Suppressor macrophage (primary cell): ENCODE results near the gene SPAG5.

ENCODE experiments used
- DNase-seq, 4 experiments: peaks; one replicate each; pipeline ENCODE4 v3.0.0-alpha.2; 2020 to 2022

SPAG5 gene

GRCh38 chr17:28573521-28573920 lies 25.3 kb downstream of the SPAG5 start:
- no peak for DNase-seq

GRCh38 chr17:28573040-28573380 lies 25.8 kb downstream of the SPAG5 start:
- DNase-seq: no peak

GRCh38 chr17:28572259-28573039 lies 26.4 kb downstream of the SPAG5 start:
- no peak for DNase-seq

GRCh38 chr17:28571361-28572122 lies 27.3 kb downstream of the SPAG5 start, which contains the start of gene PIGS:
TSS of gene PIGS (minus strand) at chr17:28571524. CDS start at chr17:28571496, 28 bp downstream.
- peak; percentile 95 to 98 (median 96) for DNase-seq

GRCh38 chr17:28570716-28571360 lies 28.0 kb downstream of the SPAG5 start:
- DNase-seq: peak in 3 of 4 experiments; percentile 27 to 42 (median 31)

- DNase-seq: no peak
Observed at GRCh38 chr17:28569446-28569845, 29.4 kb downstream of the SPAG5 start.

DNA sequence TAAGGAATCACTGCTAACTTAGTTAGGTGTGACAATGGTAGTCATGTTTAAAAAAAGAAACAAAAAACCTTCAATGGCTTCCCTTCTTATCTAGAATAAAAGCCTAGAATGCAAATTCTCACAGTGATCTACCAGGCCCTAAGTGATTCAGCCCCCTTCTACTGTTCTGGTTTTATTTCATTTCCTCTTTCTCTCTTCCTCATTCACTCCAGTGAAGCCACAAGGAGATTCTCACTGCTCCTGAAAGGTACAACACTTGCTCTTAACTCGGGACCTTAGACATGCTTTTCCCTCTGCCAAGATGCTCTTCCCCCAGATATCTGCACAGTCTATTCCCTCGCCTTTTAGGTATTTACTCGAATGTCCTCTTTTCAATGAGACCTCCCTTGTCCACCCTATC lies 31.2 kb downstream of the SPAG5 start:
- peak; percentile 38 to 75 (median 57) for DNase-seq

DNA sequence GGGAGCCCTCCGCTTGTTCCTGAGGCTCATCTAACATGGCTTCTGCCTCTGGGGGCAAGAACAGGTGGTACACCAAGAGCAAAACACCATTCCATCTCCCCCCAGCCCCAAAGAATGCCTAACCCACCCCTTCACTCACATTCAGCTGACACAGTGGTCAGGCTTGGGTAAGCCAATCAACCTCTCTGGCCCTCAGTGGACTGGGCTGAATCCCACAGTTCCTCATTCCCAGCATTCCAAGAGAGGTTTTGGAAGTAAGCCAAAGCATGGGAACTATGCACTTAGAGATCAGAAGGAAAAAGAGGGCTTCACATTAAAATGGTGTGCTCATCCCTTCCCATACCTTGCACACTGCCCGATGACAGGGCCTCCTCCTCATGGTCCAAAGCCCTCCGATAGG lies 35.4 kb downstream of the SPAG5 start:
- no peak for DNase-seq

- no peak for DNase-seq
Observed at GRCh38 chr17:28555022-28555421, 43.8 kb downstream of the SPAG5 start.

GRCh38 chr17:28554565-28554964 lies 44.3 kb downstream of the SPAG5 start:
- DNase-seq: peak in 2 of 4 experiments; percentile 16 to 31

GRCh38 chr17:28553000-28553505 lies 45.8 kb downstream of the SPAG5 start:
- no peak for DNase-seq

- DNase-seq: peak; percentile 80 to 95 (median 88)
Observed at GRCh38 chr17:28552176-28552999, 46.4 kb downstream of the SPAG5 start, which contains the start of gene UNC119. TSS of gene UNC119 (minus strand) at chr17:28552624. CDS start at chr17:28552557, 67 bp downstream.

DNA sequence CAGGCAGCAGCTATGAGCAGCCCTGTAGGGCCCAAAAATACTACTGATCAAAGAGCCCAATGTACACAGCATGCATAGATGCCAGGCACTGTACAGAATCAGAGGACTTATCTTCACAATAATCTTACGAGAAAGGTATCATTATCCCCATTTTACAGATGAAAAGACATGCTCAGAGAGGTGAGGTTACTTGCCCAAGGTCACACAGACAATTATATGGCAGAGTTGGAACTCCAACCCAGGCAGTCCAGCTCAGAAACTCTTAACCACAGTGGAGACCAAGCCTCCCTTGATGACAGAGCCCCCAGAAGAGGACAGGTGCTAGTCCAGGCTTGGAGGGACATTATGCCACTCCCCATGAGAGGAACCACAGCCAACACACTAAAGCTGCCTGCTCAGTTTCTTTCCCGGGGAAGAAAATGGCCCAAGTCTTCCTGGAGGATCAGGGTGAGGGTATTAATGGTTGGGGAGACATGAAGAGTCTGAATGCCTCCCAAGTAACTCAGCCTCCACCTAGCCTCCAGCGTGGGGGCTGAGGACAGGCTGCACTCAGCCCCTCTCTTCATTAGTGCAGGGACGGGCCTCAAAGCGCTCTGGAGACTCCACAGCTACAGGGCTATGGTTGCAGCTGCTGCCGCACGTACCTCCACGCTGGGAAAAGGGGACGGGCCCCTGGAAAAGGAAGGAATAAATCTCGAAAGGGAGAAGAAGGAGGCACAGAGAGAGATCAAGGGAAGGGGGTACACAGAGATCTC lies 47.2 kb downstream of the SPAG5 start:
- DNase-seq: peak in 2 of 4 experiments; percentile 19 to 20

- no peak for DNase-seq
Observed at GRCh38 chr17:28550858-28551257, 48.0 kb downstream of the SPAG5 start.

DNA sequence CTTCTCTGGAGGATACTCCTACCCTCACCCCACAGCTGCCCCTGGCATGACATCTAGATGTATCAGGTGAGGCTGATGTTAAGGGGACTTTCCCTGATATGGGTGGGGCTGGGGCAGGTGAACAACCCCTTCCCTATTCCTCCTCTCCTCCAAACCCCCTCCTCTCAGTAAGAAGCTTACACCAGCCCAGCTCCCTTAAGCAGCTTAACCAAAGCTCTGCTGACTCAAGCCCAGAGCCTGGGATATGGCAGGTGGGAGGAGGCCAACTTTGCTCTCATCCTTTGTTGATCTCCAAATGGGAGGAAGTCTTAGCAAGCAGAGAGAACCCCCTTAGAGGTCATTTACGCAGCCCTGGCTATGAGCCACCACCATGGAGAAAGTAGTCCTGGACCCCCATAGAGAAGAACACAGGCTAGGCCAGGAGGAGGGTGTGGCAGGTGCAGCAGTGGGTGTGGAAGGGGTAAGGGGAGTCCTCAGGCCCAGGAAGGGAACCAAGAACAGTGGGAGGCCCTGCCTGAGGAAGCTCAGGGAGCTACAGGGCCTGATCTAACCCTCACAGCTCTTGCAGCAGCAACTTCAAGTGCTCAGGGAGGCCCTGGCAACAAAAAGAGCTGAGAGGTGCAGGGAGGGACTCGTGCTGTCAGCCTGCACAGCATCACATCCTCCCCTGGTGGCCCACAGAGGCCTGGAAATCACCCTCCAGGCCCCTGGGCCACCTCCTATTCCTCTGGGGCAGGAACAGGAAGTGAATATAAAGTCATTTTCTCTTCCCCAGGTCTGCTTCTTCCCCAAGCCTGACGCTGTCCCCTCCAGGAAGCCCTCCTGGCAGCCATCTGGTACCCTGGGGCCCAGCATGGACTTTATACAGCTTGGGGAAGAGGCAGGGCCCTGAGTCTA lies 49.3 kb downstream of the SPAG5 start:
- peak; percentile 67 to 86 (median 80) for DNase-seq

DNA sequence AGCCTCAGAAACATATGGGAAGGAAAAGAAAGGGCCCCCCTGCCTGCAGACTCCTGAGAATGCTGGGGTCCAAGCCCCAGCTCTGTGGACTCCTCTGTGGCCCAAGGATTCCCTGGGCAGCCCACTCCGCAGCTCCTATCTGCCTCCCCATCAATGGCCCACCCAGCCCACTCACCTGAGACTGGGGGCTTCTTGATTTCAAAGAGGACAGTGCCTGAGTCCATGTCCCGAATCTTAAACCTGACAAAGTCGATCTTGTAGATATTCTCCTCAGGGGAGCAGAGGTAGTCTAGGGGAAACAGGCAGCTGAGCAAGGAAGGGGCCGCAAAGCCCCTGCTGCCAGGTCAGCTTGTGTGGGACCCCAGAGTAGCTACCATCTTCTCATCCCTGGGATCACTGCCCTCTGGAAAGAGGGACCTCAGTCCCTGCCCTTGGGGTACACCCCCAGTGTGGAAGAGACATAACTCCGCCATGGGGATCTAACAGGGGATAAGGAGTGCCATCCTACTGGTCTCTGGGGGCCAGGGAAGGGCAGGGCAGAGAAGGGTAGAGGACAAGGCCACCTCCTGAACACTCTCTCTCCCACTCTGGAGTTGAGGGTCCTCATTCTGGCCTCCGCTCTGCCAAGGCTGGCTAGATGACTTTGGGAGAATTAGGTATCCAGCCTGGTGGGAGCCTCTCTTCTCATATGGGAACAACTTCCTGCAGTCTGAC lies 50.3 kb downstream of the SPAG5 start:
- DNase-seq: no peak

DNA sequence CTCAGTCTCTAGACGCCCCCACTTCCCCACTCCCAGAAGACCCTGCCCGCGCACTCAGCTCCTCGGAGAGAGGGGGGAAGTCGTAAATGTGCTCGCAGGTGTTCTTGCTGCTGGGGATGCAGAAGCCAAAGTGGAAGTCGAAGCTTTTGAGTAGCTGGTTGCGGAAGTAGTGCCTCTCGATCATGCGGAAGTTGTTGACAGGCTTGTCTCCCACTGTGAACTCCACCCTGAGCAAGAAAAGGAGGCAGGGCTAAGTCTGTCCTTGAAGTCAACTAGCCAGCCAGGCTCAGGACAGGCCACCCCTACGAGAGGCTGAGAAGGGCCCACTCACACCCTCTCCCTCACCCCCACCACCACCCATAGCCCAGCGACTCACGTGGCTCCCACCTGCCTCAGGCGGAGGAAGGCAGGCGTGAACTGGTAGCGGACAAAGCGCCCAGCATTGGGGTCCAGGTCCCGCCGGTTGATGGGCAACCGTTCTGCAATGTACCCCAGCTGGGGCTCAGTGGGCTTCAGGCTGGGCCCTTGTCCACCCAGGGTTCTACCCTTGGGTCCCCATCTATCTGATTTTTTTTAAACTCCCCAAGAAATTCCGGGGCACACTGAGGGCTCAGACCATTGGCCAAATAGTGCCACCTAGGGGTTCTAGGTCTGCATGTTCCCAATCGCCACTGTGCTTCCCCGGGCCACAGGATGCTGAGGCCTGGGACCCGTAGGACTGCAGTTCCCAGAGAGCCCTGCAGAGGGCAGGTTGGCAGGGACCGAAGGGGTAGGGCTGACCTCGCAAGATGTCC lies 51.0 kb downstream of the SPAG5 start:
- DNase-seq: peak; percentile 80 to 92 (median 88)

- no peak for DNase-seq
Observed at GRCh38 chr17:28547096-28547622, 51.7 kb downstream of the SPAG5 start.
